GM19397 (cell line): ENCODE measurements around the gene CLDN6.
A peak's percentile ranks its signal among the peaks of the same experiment; 100 is the strongest.

Source experiments
- ATAC-seq: cut with Tn5 transposase; IDR thresholded peaks from one replicate; pipeline ENCODE4 v1.9.1; 2021; ENCODE audit warnings: mild to moderate bottlenecking, moderate library complexity; ENCODE audit not compliant: unreplicated experiment

Gene CLDN6

DNA sequence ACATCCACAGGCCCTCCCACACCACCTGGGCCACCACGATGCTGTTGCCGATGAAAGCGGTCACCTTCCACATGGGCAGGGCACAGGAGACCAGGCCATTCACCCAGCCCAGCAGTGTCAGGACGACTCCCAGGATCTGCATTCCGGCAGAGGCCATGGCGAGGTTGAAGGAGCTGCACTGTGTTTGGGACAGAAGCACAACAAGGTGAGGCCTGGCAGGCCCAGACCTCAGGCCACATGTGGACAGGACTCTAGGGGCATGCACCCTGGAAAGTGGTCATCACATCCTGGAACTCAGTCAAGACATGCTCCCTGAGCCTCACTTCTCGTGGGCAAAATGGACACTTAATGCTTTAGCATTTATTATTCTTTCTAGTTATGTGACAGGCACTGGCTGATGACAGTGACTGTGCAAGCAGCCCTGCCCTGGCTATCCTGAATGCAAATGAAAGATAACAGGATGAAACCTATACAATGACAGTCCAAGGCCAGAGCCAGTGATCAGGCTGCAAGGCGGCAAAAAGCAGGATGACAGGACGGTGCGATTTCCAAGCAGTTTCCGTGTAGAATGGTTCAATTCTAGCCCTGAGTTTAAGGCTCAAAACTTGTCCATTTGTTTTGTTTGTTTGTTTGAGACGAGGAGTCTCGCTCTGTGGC, 2.0 kb downstream of the CLDN6 start:
- ATAC-seq, result no peak

GRCh38 chr16:3014971-3015370, 3.0 kb downstream of the CLDN6 start:
- no peak for ATAC-seq

GRCh38 chr16:3013998-3014690, 3.8 kb downstream of the CLDN6 start:
- ATAC-seq, result no peak

- ATAC-seq, result no peak
Observed at GRCh38 chr16:3013491-3013951, 4.5 kb downstream of the CLDN6 start.

- no peak for ATAC-seq
Observed at GRCh38 chr16:3012828-3013420, 5.1 kb downstream of the CLDN6 start, which contains the start of gene CLDN9. Gene CLDN9 (plus strand): TSS chr16:3012923. CDS start chr16:3013363, 440 bp downstream.

GRCh38 chr16:3012246-3012645, 5.7 kb downstream of the CLDN6 start:
- no peak for ATAC-seq

DNA sequence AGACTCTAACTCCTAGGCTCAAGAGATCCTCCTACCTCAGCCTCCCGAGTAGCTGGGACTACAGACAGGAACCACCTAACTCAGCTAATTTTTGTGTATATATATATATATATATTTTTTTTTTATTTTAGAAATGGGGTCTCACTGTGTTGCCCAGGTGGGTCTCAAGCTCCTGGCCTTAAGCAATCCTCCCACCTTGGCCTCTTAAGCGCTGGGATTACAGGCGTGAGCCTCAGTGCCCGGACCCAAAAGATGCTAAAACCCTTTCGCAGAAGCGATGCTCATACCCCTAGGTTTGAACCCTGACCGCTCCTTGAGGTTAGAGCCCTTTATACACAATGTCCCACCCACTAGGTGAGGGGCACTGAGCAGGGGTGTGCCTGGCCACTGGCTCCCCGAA, 7.5 kb downstream of the CLDN6 start:
- no peak for ATAC-seq

DNA sequence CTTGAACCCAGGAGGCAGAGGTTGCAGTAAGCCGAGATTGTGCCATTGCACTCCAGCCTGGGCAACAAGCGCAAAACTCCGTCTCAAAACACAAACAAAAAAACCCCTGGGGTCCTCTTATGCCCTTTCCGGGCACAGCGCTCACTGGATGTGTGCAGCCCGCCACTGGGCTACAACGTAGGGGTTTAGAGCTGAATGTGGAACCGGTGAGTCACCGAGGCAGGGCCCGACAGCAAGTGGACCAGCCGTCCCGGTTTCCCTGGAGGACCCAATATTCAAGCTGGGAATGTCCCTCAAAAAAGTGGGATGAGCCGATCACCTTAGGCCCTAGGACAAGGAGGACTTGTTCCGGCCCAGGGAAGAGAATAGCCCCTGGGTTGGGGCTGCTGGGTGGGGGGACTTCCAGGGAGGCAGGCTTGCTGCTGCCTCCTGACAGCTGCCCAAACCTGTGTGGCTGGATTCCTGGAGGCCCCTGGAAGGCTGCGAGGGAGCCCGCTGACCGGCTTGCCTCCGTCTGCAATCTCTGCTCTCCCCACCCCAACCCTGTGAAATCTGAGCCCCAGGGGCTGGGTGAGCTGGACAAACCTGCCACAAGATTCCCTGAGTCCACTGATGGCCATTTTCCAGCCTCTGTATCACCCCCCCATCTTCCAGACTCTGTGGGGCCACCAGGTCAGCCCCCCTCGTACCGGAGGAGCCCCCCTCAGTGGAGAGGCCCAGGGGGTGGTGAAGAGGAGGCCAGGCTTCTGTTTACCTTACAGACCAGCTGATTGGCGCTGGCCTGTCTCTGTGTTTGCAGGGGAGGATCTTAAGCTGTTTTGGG, 8.2 kb downstream of the CLDN6 start:
- no peak for ATAC-seq

DNA sequence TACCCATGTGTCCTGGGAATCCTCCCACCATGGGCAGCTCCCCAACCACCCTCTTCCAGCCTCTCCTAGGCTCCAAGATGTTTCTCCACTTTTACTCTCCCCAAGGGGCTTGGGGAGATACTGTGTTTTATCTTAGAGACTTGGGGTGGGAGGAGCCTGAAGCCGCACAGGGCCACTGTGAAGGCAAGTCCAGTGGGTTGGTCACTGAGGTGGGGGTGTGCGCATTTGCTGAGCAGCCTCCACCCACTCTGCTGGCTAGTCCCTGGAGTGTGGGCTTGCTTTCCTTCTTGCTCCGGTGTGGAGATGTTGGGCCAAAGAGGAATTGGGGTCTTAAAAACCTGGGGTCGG, 9.3 kb downstream of the CLDN6 start:
- no peak for ATAC-seq

DNA sequence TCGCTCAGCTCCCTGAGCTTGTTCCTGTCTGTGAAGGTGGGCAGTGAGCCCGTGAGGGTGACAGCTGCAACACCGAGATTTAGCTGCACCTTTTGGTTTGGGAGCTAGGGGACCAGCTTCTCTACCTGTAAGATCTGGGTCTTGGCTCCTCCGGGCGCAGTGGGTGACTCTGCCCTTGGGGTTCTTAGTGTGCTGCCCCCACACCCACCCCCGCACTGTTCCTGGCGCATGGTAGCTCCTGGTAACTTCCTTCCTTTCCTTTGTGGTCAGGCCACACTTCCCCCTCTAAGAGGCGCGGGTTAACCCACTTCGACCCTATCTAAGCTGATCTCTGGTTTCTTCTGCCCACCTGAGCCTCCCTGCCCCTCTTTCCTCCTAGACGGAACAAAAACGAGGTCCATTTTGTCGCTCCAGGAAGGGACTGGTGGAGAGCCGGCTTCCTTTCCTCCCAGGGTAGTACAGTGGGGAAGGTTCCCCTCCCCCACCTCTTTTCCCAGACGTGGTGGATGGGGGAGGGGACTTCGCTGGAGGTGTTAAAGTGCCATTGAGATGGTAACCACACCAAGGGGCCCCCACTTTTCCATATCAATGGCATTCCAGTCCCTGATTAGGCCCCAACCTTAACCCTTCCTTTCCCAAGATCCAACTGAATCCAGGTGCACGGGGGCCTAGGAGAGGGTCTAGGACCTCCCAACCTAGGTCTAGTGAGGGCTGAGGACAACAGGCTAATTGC, 9.9 kb downstream of the CLDN6 start:
- ATAC-seq, result no peak

GRCh38 chr16:3007059-3007956, 10.7 kb downstream of the CLDN6 start:
- ATAC-seq, result no peak

DNA sequence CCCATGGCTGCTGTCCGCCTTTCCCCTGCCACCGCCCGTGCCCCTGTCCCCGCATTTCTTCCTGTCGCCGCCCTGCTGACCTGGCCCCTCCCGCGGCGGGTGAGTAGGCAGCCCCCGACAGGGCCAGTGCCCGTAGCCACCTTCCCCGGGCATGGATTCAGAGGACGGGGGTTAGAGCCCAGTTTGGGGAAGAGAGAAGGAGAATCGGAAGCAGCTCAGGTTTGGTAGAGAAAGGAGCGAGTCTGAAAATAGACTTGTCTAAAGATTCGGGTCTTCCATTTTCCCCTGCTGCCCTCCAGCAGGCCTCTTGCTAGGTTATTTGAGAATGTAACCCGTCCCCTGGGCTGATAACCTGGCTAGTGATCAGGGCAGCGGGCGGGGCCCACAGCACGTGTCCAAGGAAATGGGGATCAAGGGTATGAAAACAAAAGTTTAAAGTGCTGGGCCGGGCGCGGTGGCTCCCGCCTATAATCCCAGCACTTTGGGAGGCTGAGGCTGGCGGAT, 13.2 kb downstream of the CLDN6 start:
- no peak for ATAC-seq

GRCh38 chr16:3004319-3004718, 13.7 kb downstream of the CLDN6 start:
- ATAC-seq, result peak; percentile 10

DNA sequence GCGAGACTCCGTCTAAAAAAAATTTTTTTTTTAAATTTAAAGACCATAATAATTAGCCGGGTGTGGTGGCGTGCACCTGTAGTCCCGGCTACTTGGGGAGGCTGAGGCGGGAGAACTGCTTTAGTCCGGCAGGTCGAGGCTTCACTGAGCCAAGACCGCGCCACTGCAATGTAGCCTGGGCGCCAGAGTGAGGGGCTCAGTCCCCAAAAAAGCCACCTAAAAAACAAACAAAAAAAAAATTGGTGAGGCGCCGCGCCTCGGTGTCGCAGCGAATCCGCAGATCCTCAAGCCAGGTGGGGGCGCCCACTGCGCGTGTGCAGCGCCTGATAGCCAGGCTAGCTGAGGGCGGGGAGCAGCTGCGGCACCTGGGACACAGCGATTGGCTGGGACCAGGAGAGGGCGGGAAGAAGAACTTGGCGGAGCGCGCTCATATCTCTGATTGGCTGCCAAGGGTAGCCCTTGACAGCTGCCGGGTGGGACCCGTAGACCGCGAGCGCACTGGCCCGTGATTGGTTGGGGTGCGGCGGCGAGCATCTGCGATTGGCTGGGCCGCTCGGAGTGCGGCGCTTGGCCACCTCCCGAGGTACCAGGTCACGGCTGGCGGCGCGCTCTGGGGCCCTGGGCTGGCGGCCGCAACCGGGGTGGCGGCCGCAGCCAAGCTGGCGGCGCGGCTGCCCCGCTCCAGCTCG, 14.3 kb downstream of the CLDN6 start:
- ATAC-seq, result peak; percentile 91

DNA sequence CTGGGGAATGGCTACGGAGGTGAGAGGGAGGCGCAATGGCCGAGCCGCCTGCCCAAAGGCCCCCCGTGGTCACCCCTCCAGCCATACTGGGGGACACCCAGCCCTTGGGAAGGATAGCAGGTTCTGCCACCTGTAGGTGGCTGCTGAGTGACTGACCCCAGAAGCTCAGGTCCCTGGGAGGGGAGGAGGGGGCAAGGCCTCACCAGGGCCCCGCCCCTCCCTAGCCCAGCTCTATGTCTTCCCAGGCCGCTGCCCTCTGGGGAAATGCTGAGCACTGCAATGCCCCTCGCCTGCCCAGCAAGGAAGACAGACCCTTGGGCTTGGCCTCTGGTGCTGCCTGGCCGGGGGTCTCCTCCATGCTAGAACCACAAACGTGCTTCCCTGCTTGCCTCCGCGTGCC, 16.7 kb downstream of the CLDN6 start:
- ATAC-seq, result no peak

GRCh38 chr16:3000540-3000939, 17.4 kb downstream of the CLDN6 start:
- ATAC-seq, result no peak

GRCh38 chr16:2999929-3000328, 18.1 kb downstream of the CLDN6 start:
- no peak for ATAC-seq

DNA sequence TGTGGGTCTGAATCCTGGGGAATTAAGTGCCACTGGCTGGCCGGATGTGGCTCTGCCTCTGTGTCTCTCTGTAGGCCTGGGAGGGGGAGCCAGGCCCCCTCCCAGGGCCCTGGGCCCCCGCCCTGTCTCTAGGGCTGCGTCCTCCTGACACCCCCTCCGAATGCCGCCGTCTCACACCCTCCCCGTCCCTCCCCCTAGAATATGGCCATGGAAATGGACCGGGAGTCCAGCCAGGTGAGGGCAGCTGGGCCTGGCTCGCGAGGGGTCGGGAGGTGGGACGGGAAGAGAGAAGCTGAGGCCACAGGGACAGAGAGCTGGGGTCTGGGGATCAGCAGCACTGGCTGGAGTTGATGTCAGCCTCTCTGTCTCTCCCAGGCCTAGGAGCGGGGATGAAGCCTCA, 21.7 kb downstream of the CLDN6 start:
- no peak for ATAC-seq
